ENCODE data around the gene GRK1.
"Not testable (repeated sequence)": the region's sequence is repeated elsewhere in the genome, so short reads cannot be mapped to it uniquely, and the experiment has no call there.

GRK1 gene

GRCh38 chr13:113749507-113749906 is 82.5 kb downstream of the GRK1 start:
- ATAC-seq (ENCODE audit: low read depth), result no peak
- no peak for TF ChIP-seq CTCF (IDR thresholded peaks at IDR 0.05; ENCODE audit: poor library complexity, severe bottlenecking)

DNA sequence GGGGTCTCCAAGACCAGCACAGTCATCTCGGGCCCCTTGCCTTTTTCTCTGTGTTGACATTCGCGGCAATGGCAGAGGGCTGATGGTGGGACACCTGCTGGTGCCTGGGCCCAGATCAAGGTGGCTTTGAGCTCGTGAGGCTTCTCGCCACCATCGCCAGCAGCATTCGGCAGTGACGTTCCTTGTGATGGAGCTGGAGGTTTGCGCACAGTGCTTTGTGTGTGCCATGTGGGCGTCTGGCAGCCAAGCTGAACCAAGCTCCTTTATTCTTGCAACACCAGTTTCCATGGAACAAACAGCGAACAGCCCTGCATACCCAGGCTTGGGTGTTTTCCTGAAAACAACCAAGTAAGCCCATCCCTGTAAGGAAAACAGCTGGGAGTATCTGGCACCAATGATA is 82.9 kb downstream of the GRK1 start:
- Histone ChIP-seq H3K4me3 (ENCODE audit: severe bottlenecking) (no peak overlapping the region), H3K36me3 (ENCODE audit: low read depth) (no peaks in the 10 kb centered on the region), H3K27ac (ENCODE audit: poor library complexity, severe bottlenecking) (no peak overlapping the region), H3K27me3 (ENCODE audit: insufficient read depth, poor library complexity, severe bottlenecking) (no peaks in the 10 kb centered on the region), H3K4me1 (ENCODE audit: insufficient read depth, poor library complexity, severe bottlenecking) (no peaks in the 10 kb centered on the region), H3K9me3 (ENCODE audit: severe bottlenecking) (no peaks in the 10 kb centered on the region)
- TF ChIP-seq CTCF (IDR thresholded peaks at IDR 0.05; ENCODE audit: poor library complexity, severe bottlenecking), result no peak
- DNase-seq (ENCODE audit: low spot score), result no peak
- ATAC-seq (ENCODE audit: low read depth), result no peak

More at GRCh38 chr13:113749507-113749906, 82.5 kb downstream of the GRK1 start:
- H3K4me1 ChIP-seq (ENCODE audit: insufficient read depth, poor library complexity, severe bottlenecking), result no peaks in the 10 kb centered on the region
- H3K27ac ChIP-seq (ENCODE audit: poor library complexity, severe bottlenecking), result no peak overlapping the region
- no peaks in the 10 kb centered on the region for H3K9me3 ChIP-seq (ENCODE audit: severe bottlenecking)
- no peaks in the 10 kb centered on the region for H3K27me3 ChIP-seq (ENCODE audit: insufficient read depth, poor library complexity, severe bottlenecking)
- DNase-seq (ENCODE audit: low spot score), result no peak
- no peaks in the 10 kb centered on the region for H3K36me3 ChIP-seq (ENCODE audit: low read depth)
- no peak overlapping the region for H3K4me3 ChIP-seq (ENCODE audit: severe bottlenecking)

- TF ChIP-seq CTCF (IDR thresholded peaks at IDR 0.05; ENCODE audit: poor library complexity, severe bottlenecking), result no peak
- Histone ChIP-seq H3K27me3 (ENCODE audit: insufficient read depth, poor library complexity, severe bottlenecking) (no peaks in the 10 kb centered on the region), H3K4me1 (ENCODE audit: insufficient read depth, poor library complexity, severe bottlenecking) (no peaks in the 10 kb centered on the region), H3K4me3 (ENCODE audit: severe bottlenecking) (no peak overlapping the region), H3K9me3 (ENCODE audit: severe bottlenecking) (no peaks in the 10 kb centered on the region), H3K27ac (ENCODE audit: poor library complexity, severe bottlenecking) (no peak overlapping the region), H3K36me3 (ENCODE audit: low read depth) (no peaks in the 10 kb centered on the region)
- ATAC-seq (ENCODE audit: low read depth), result no peak
- DNase-seq (ENCODE audit: low spot score), result no peak
These were observed 83.8 kb downstream of the GRK1 start for GRCh38 chr13:113750554-113751399.

GRCh38 chr13:113751491-113751890 is 84.5 kb downstream of the GRK1 start:
- Histone ChIP-seq H3K4me3 (ENCODE audit: severe bottlenecking) (no peak overlapping the region), H3K27ac (ENCODE audit: poor library complexity, severe bottlenecking) (no peak overlapping the region), H3K4me1 (ENCODE audit: insufficient read depth, poor library complexity, severe bottlenecking) (no peaks in the 10 kb centered on the region), H3K36me3 (ENCODE audit: low read depth) (no peaks in the 10 kb centered on the region), H3K27me3 (ENCODE audit: insufficient read depth, poor library complexity, severe bottlenecking) (no peaks in the 10 kb centered on the region), H3K9me3 (ENCODE audit: severe bottlenecking) (no peaks in the 10 kb centered on the region)
- ATAC-seq (ENCODE audit: low read depth) (no peak), DNase-seq (ENCODE audit: low spot score) (no peak)
- no peak for TF ChIP-seq CTCF (IDR thresholded peaks at IDR 0.05; ENCODE audit: poor library complexity, severe bottlenecking)

DNA sequence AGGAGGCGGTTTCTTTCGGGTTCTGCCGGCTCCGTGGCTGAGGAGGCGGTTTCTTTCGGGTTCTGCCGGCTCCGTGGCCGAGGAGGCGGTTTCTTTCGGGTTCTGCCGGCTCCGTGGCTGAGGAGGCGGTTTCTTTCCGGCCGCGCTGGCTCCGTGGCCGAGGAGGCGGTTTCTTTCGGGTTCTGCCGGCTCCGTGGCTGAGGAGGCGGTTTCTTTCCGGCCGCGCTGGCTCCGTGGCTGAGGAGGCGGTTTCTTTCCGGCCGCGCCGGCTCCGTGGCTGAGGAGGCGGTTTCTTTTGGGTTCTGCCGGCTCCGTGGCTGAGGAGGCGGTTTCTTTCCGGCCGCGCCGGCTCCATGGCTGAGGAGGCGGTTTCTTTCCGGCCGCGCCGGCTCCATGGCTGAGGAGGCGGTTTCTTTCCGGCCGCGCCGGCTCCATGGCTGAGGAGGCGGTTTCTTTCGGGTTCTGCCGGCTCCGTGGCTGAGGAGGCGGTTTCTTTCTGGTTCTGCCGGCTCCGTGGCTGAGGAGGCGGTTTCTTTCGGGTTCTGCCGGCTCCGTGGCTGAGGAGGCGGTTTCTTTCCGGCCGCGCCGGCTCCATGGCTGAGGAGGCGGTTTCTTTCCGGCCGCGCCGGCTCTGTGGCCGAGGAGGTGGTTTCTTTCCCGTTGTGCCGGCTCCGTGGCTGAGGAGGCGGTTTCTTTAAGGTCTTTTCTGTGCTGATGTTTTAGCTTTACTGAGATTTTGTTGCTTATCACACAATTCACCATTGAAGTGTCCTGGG is 85.4 kb downstream of the GRK1 start:
- H3K27me3 ChIP-seq (ENCODE audit: insufficient read depth, poor library complexity, severe bottlenecking); H3K36me3 ChIP-seq (ENCODE audit: low read depth); H3K4me1 ChIP-seq (ENCODE audit: insufficient read depth, poor library complexity, severe bottlenecking); H3K9me3 ChIP-seq (ENCODE audit: severe bottlenecking); DNase-seq (ENCODE audit: low spot score); H3K27ac ChIP-seq (ENCODE audit: poor library complexity, severe bottlenecking); H3K4me3 ChIP-seq (ENCODE audit: severe bottlenecking); ATAC-seq (ENCODE audit: low read depth): not testable (repeated sequence)

Data from RWPE2 (cell line).